K562 (cell line): ENCODE measurements around the gene IL9. TPM values are rescaled to one million over a fixed set of nuclear protein-coding genes. Genes with fewer than 3 reads are reported as not detected.

ENCODE experiments used
- ATAC-seq: fragments of 200-7000 bp; cut with Tn5 transposase; 3 replicates; pipeline ENCODE4 v1.9.1; 2020; ENCODE audit warnings: moderate library complexity
- BruUV-seq: library from RNA; stranded (reverse); fragments of 400-500 nt; replicated peaks from 2 replicates; lab custom pipeline; 2021; lab: Mats Ljungman, UMichigan
- CTCF ChIA-PET: fragments of 300-600 bp; formaldehyde crosslinking; extraction: SDS; loops from one replicate; lab custom pipeline; 2021; ENCODE audit warnings: low intra/inter-chr PET ratio; lab: Yijun Ruan, JAX
- POLR2A ChIA-PET: fragments of 300-600, 350-650 bp; sonication (Branson Sonifier 250); formaldehyde crosslinking; extraction: SDS; loops from one replicate; lab custom pipeline; 2021; ENCODE audit warnings: antibody characterized with exemption, inconsistent platforms; lab: Yijun Ruan, JAX
- DNase-seq, 4 experiments: peaks; one replicate each; pipeline versions ENCODE4 v3.0.0 to v3.0.0-alpha.2; 2011 to 2018; ENCODE audit warnings: low spot score in 3 of 4, mixed read lengths in 3 of 4; ENCODE audit errors: extremely low read depth in 1 of 4
- FAIRE-seq: peaks from 2 replicates; lab custom pipeline; 2011; peaks lifted over from hg19 to GRCh38; lab: Jason Lieb, UNC
- H2AFZ ChIP-seq: 2 replicates; pipeline ENCODE4 v1.6.0; 2011; ENCODE audit warnings: low read depth, low read length, control low read depth, inconsistent platforms
- H3K27ac ChIP-seq: fragments of 200-600 bp; 3 replicates; pipeline ENCODE4 v1.8.0; 2011; ENCODE audit warnings: low read depth, mild to moderate bottlenecking, control low read depth, inconsistent platforms, low read length, moderate library complexity, mixed read lengths; ENCODE audit errors: extremely low read depth
- H3K27me3 ChIP-seq, 2 experiments: fragments of 300-600 bp in 1 of 2; 2 replicates in 1 of 2; 3 replicates in 1 of 2; pipeline versions ENCODE4 v1.6.0 to v1.8.0; 2011; ENCODE audit warnings: inconsistent platforms in 2 of 2, low read length in 2 of 2, mild to moderate bottlenecking in 1 of 2, mixed read lengths in 1 of 2, moderate library complexity in 1 of 2; ENCODE audit not compliant: control insufficient read depth in 2 of 2, insufficient read depth in 2 of 2
- H3K36me3 ChIP-seq: fragments of 300-600 bp; 3 replicates; pipeline ENCODE4 v1.8.0; 2011; ENCODE audit warnings: mild to moderate bottlenecking, low read length, inconsistent platforms; ENCODE audit not compliant: control insufficient read depth, insufficient read depth
- H3K4me1 ChIP-seq, 2 experiments: fragments of 200-600 bp in 1 of 2; replicated peaks in 1 of 2; 2 replicates in 1 of 2; 3 replicates in 1 of 2; pipeline versions ENCODE4 v1.5.1 to v1.8.0; 2011; ENCODE audit warnings: inconsistent platforms in 2 of 2, low read length in 2 of 2, mild to moderate bottlenecking in 1 of 2, mixed read lengths in 1 of 2, moderate library complexity in 1 of 2; ENCODE audit not compliant: control insufficient read depth in 2 of 2, insufficient read depth in 2 of 2
- H3K4me2 ChIP-seq: 2 replicates; pipeline ENCODE4 v1.6.1; 2011; ENCODE audit warnings: low read length, control low read depth, inconsistent platforms, mixed read lengths; ENCODE audit not compliant: insufficient read depth
- H3K4me3 ChIP-seq: fragments of 200-600 bp; sonication (generic), shearing (Covaris generic); 2 replicates; pipeline ENCODE4 v1.5.1; 2016; ENCODE audit warnings: control low read depth, inconsistent platforms
- H3K79me2 ChIP-seq: fragments of 200-600 bp; 3 replicates; pipeline ENCODE4 v1.8.0; 2011; ENCODE audit warnings: low read length, inconsistent platforms; ENCODE audit not compliant: control insufficient read depth, insufficient read depth
- H3K9ac ChIP-seq, 2 experiments: 2 replicates each; pipeline versions ENCODE4 v1.6.0 to v1.6.1; 2011; ENCODE audit warnings: low read depth in 2 of 2, low read length in 2 of 2, control low read depth in 1 of 2, inconsistent platforms in 1 of 2, mild to moderate bottlenecking in 1 of 2, mixed read lengths in 1 of 2; ENCODE audit not compliant: insufficient read depth in 1 of 2
- H3K9me1 ChIP-seq: one replicate; pipeline ENCODE4 v1.6.0; 2011; ENCODE audit warnings: inconsistent platforms, mild to moderate bottlenecking, low read length, moderate library complexity; ENCODE audit not compliant: control insufficient read depth, insufficient read depth
- H3K9me3 ChIP-seq: replicated peaks from 2 replicates; pipeline ENCODE4 v1.5.1; 2011; ENCODE audit warnings: low read depth, low read length, inconsistent platforms; ENCODE audit not compliant: control insufficient read depth, insufficient read depth
- H4K20me1 ChIP-seq: replicated peaks from 2 replicates; pipeline ENCODE4 v1.6.1; 2011; ENCODE audit warnings: low read length, inconsistent platforms, mixed read lengths; ENCODE audit not compliant: control insufficient read depth, insufficient read depth
- ATF1 ChIP-seq, 2 experiments: fragments of 450-650 bp in 1 of 2; IDR thresholded peaks; 2 replicates each; pipeline ENCODE4 v1.6.1; 2016; ENCODE audit warnings: missing compliant biosample characterization in 1 of 2, missing genetic modification characterization in 1 of 2
- CBX3 ChIP-seq, 2 experiments: IDR thresholded peaks; 1 replicate in 1 of 2; 2 replicates in 1 of 2; pipeline ENCODE4 v1.6.1; 2012; ENCODE audit warnings: inconsistent platforms in 2 of 2, low read length in 2 of 2, borderline replicate concordance in 1 of 2, control low read depth in 1 of 2
- CGGBP1 ChIP-seq: fragments of 250-450 bp; sonication (Bioruptor Pico); IDR thresholded peaks from 2 replicates; pipeline ENCODE4 v1.9.0; 2021; ENCODE audit warnings: mild to moderate bottlenecking
- ILK ChIP-seq: fragments of 450-650 bp; IDR thresholded peaks from 2 replicates; pipeline ENCODE4 v1.6.1; 2016; ENCODE audit warnings: missing genetic modification characterization, low read depth, mild to moderate bottlenecking, missing compliant biosample characterization, moderate library complexity, borderline replicate concordance
- KAT2B ChIP-seq: IDR thresholded peaks from one replicate; pipeline ENCODE4 v1.6.1; 2012; ENCODE audit warnings: low read depth, mild to moderate bottlenecking, control low read depth, inconsistent platforms, low read length, moderate library complexity
- L3MBTL2 ChIP-seq: fragments of 450-650 bp; IDR thresholded peaks from 2 replicates; pipeline ENCODE4 v1.6.1; 2016; ENCODE audit warnings: mild to moderate bottlenecking, moderate library complexity
- MTA3 ChIP-seq: fragments of 450-650 bp; formaldehyde crosslinking; IDR thresholded peaks from 2 replicates; pipeline ENCODE4 v1.6.1; 2017; ENCODE audit warnings: mild to moderate bottlenecking, borderline replicate concordance
- MYNN ChIP-seq, 2 experiments: sonication (generic); formaldehyde crosslinking in 1 of 2; IDR thresholded peaks; 2 replicates each; pipeline versions ENCODE4 v1.5.0 to v1.6.1; 2016 to 2020; ENCODE audit warnings: antibody characterized with exemption in 1 of 2, missing genetic modification reagents in 1 of 2
- NBN ChIP-seq: fragments of 450-650 bp; IDR thresholded peaks from 2 replicates; pipeline ENCODE4 v1.6.1; 2016; ENCODE audit warnings: low read depth, mild to moderate bottlenecking
- NCOA2 ChIP-seq, 2 experiments: fragments of 450-650 bp; IDR thresholded peaks; 2 replicates each; pipeline ENCODE4 v1.6.1; 2018; ENCODE audit warnings: mild to moderate bottlenecking in 2 of 2, moderate library complexity in 1 of 2; ENCODE audit not compliant: partially characterized antibody in 2 of 2
- RFX5 ChIP-seq: IDR thresholded peaks from 2 replicates; pipeline ENCODE4 v1.6.1; 2011; ENCODE audit warnings: low read depth, mild to moderate bottlenecking, improper control_type of control experiment, low read length
- SMC3 ChIP-seq: conservative IDR thresholded peaks from 2 replicates; pipeline ENCODE4 v1.6.1; 2011; ENCODE audit warnings: low read depth, low read length, improper control_type of control experiment; ENCODE audit not compliant: insufficient read depth
- ZKSCAN8 ChIP-seq: fragments of 200-800 bp; sonication (Bioruptor generic); IDR thresholded peaks from 2 replicates; pipeline ENCODE4 v1.6.1; 2016; ENCODE audit warnings: missing genetic modification characterization, missing compliant biosample characterization
- ZNF395 ChIP-seq: fragments of 200-800 bp; sonication (Bioruptor generic); IDR thresholded peaks from 2 replicates; pipeline ENCODE4 v1.6.1; 2017; ENCODE audit warnings: missing genetic modification characterization, missing compliant biosample characterization
- WGBS: fragments of 100-300 bp; shearing (Covaris generic); methylation state at CpG from one replicate; pipeline ENCODE4 v1.1.6; 2016; ENCODE audit warnings: low coverage, mixed read lengths; ENCODE audit not compliant: insufficient coverage; ENCODE audit errors: missing lambda C conversion rate; 5-methylcytosine and 5-hydroxymethylcytosine counted together
- in situ Hi-C: fragments of 300-500 bp; cut with MboI; formaldehyde crosslinking; loops from 4 replicates; pipeline ENCODE4 v1.15.0; 2018; ENCODE audit warnings: inconsistent platforms, mixed read lengths
- intact Hi-C: fragments of 100-400 bp; cut with micrococcal nuclease; formaldehyde crosslinking; loops from 2 replicates; pipeline ENCODE4 v1.14.2; 2022
- polyA plus RNA-seq, 8 experiments: library from polyadenylated mRNA; depleted of rRNA in 4 of 8; stranded (reverse) in 5 of 8; unstranded in 3 of 8; fragments of >200 nt; fragmentation: Nextera tagmentation in 2 of 8; fragmentation: Illumina TruSeq in 1 of 8; extraction: Ambion mirVana in 2 of 8; extraction: Trizol in 1 of 8; gene quantifications; 2 replicates each; pipeline versions ENCODE4 v1.2.1 to v1.2.3, GENCODE V29; 2011 to 2014; ENCODE audit warnings: inconsistent platforms in 1 of 8, missing spikeins in 1 of 8
- total RNA-seq, 7 experiments: library from RNA; depleted of rRNA in 6 of 7; stranded (reverse); fragments of >200 nt in 6 of 7; fragmentation: Illumina TruSeq in 2 of 7; extraction: Trizol in 2 of 7; gene quantifications; 2 replicates each; pipeline versions ENCODE4 v1.2.1 to v1.2.3, GENCODE V29; 2011 to 2021; ENCODE audit warnings: low replicate concordance in 1 of 7

IL9 gene
- total and polyA plus RNA-seq, 9 of the 15 experiments (the other 6 are each of a cell fraction or from before 2014, with no cell fraction given) = not detected

- no TSS peak for BruUV-seq
- CTCF ChIA-PET = no interaction called here
- no peak overlapping the region for H2AFZ ChIP-seq
Observed at GRCh38 chr5:135862744-135863143, 32.9 kb downstream of the IL9 start.

More at GRCh38 chr5:135862744-135863143, 32.9 kb downstream of the IL9 start:
- intact Hi-C loops = no loop called here
- H3K9ac ChIP-seq = no peak overlapping the region
- no peaks in the 10 kb centered on the region for H3K9me3 ChIP-seq
- no peak for ATAC-seq
- in situ Hi-C loops = no loop called here
- no peak overlapping the region for H3K4me2 ChIP-seq
- no peaks in the 10 kb centered on the region for H3K4me1 ChIP-seq
- no peaks in the 10 kb centered on the region for H3K79me2 ChIP-seq
- no peak for DNase-seq
- TF ChIP-seq ILK (tag) = no peak
- TF ChIP-seq ZNF395 (CRISPR knock-in tag) = no peak
- no peak for TF ChIP-seq SMC3
- TF ChIP-seq KAT2B = no peak
- TF ChIP-seq ZKSCAN8 (CRISPR knock-in tag) = no peak
- no peak for TF ChIP-seq RFX5
- no peak for TF ChIP-seq MTA3
- TF ChIP-seq NCOA2 (IDR thresholded peaks at IDR 0.05; ENCODE audit: partially characterized antibody in 2 of 2) = no peak
- no peak for TF ChIP-seq L3MBTL2
- no peak for TF ChIP-seq CBX3 (IDR thresholded peaks at IDR 0.05; ENCODE audit: borderline replicate concordance in 1 of 2, low read length in 2 of 2)
- no peak for TF ChIP-seq ATF1 (CRISPR knock-in tag; IDR thresholded peaks at IDR 0.05)
- no peak for TF ChIP-seq ATF1 (tag; IDR thresholded peaks at IDR 0.05)
- no peak for TF ChIP-seq MYNN (IDR thresholded peaks at IDR 0.05)
- no peak for TF ChIP-seq MYNN (CRISPR knock-in tag; IDR thresholded peaks at IDR 0.05)
- no peak for TF ChIP-seq NBN
- no peak for TF ChIP-seq CGGBP1 (CRISPR knock-in tag)
- no peaks in the 10 kb centered on the region for H4K20me1 ChIP-seq
- peaks cover 0 to 10% of the 10 kb centered on the region in 2 experiments; a peak in 3 of 5 replicates for H3K27me3 ChIP-seq
- no peaks in the 10 kb centered on the region for H3K36me3 ChIP-seq
- POLR2A ChIA-PET = no interaction called here
- H3K9me1 ChIP-seq = no peaks in the 10 kb centered on the region
- 0% methylated on average over 2 of the region's 2 CpGs for WGBS
- FAIRE-seq = no peak
- H3K4me3 ChIP-seq = no peak overlapping the region
- no peak overlapping the region for H3K27ac ChIP-seq
